NCI-H345 (cell line): ENCODE results near the gene CCDC88C.
"Not testable (repeated sequence)": the region's sequence is repeated elsewhere in the genome, so short reads cannot be mapped to it uniquely, and the experiment has no call there.

ENCODE experiments used
- DNase-seq: peaks from one replicate; lab custom pipeline; 2025; lab: John Stamatoyannopoulos, UW

CCDC88C gene

GRCh38 chr14:91417120-91417982, at the start of gene CCDC88C:
CCDC88C (minus strand) TSS chr14:91417820; CDS start chr14:91417690, 130 bp downstream.
- DNase-seq = peak; percentile 76

GRCh38 chr14:91466192-91466591, 48.6 kb upstream of the CCDC88C start:
- no peak for DNase-seq

GRCh38 chr14:91464615-91465205, 47.1 kb upstream of the CCDC88C start:
- no peak for DNase-seq

- DNase-seq = no peak
Observed at GRCh38 chr14:91458612-91459011, 41.0 kb upstream of the CCDC88C start.

GRCh38 chr14:91456283-91456682, 38.7 kb upstream of the CCDC88C start:
- DNase-seq = no peak

GRCh38 chr14:91454580-91454979, 37.0 kb upstream of the CCDC88C start:
- no peak for DNase-seq

GRCh38 chr14:91454155-91454554, 36.5 kb upstream of the CCDC88C start:
- no peak for DNase-seq

- no peak for DNase-seq
Observed at GRCh38 chr14:91453744-91454143, 36.1 kb upstream of the CCDC88C start.

- no peak for DNase-seq
Observed at GRCh38 chr14:91444335-91445020, 26.9 kb upstream of the CCDC88C start.

GRCh38 chr14:91439345-91439744, 21.7 kb upstream of the CCDC88C start:
- no peak for DNase-seq

- no peak for DNase-seq
Observed at GRCh38 chr14:91438845-91439244, 21.2 kb upstream of the CCDC88C start.

GRCh38 chr14:91436266-91436665, 18.6 kb upstream of the CCDC88C start:
- not testable (repeated sequence) for DNase-seq

- no peak for DNase-seq
Observed at GRCh38 chr14:91429385-91429784, 11.8 kb upstream of the CCDC88C start.

GRCh38 chr14:91428931-91429330, 11.3 kb upstream of the CCDC88C start:
- not testable (repeated sequence) for DNase-seq

- not testable (repeated sequence) for DNase-seq
Observed at GRCh38 chr14:91425531-91425944, 7.9 kb upstream of the CCDC88C start.

- no peak for DNase-seq
Observed at GRCh38 chr14:91424813-91425530, 7.4 kb upstream of the CCDC88C start.

- no peak for DNase-seq
Observed at GRCh38 chr14:91420686-91421085, 3.1 kb upstream of the CCDC88C start.

- DNase-seq = no peak
Observed at GRCh38 chr14:91419451-91419850, 1.8 kb upstream of the CCDC88C start.

GRCh38 chr14:91419044-91419397, 1.4 kb upstream of the CCDC88C start:
- no peak for DNase-seq

- DNase-seq = peak; percentile 58
Observed at GRCh38 chr14:91418387-91419043, 895 bp upstream of the CCDC88C start.

GRCh38 chr14:91417983-91418386, 365 bp upstream of the CCDC88C start:
- DNase-seq = peak; percentile 74

- no peak for DNase-seq
Observed at GRCh38 chr14:91416744-91417119, 888 bp downstream of the CCDC88C start.
